ENCODE measurements around the gene OGFRL1.

Gene OGFRL1

GRCh38 chr6:71248878-71249544 is 39.6 kb upstream of the OGFRL1 start:
- TF ChIP-seq, protein P1, sequence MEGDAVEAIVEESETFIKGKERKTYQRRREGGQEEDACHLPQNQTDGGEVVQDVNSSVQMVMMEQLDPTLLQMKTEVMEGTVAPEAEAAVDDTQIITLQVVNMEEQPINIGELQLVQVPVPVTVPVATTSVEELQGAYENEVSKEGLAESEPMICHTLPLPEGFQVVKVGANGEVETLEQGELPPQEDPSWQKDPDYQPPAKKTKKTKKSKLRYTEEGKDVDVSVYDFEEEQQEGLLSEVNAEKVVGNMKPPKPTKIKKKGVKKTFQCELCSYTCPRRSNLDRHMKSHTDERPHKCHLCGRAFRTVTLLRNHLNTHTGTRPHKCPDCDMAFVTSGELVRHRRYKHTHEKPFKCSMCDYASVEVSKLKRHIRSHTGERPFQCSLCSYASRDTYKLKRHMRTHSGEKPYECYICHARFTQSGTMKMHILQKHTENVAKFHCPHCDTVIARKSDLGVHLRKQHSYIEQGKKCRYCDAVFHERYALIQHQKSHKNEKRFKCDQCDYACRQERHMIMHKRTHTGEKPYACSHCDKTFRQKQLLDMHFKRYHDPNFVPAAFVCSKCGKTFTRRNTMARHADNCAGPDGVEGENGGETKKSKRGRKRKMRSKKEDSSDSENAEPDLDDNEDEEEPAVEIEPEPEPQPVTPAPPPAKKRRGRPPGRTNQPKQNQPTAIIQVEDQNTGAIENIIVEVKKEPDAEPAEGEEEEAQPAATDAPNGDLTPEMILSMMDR (IDR thresholded peaks at IDR 0.05; ENCODE audit: low read depth, low read length) = no peak
- no peak overlapping the region for H3K27ac ChIP-seq
- H3K4me3 ChIP-seq (ENCODE audit: low read depth, low read length) = no peak overlapping the region
- no peak for DNase-seq
- H3K36me3 ChIP-seq = no peaks in the 10 kb centered on the region
- no peaks in the 10 kb centered on the region for H3K27me3 ChIP-seq (ENCODE audit: insufficient read depth, low read depth, severe bottlenecking)
- H3K9me3 ChIP-seq (ENCODE audit: severe bottlenecking) = no peaks in the 10 kb centered on the region

GRCh38 chr6:71250099-71250602 is 38.5 kb upstream of the OGFRL1 start:
- H3K4me3 ChIP-seq (ENCODE audit: low read depth, low read length) = no peak overlapping the region
- H3K36me3 ChIP-seq = no peaks in the 10 kb centered on the region
- no peak overlapping the region for H3K27ac ChIP-seq
- DNase-seq = no peak
- no peaks in the 10 kb centered on the region for H3K27me3 ChIP-seq (ENCODE audit: insufficient read depth, low read depth, severe bottlenecking)
- TF ChIP-seq, protein P1 (IDR thresholded peaks at IDR 0.05; ENCODE audit: low read depth, low read length) = no peak
- no peaks in the 10 kb centered on the region for H3K9me3 ChIP-seq (ENCODE audit: severe bottlenecking)

GRCh38 chr6:71252410-71252809 is 36.2 kb upstream of the OGFRL1 start:
- Histone ChIP-seq H3K36me3 (no peaks in the 10 kb centered on the region), H3K4me3 (ENCODE audit: low read depth, low read length) (no peak overlapping the region), H3K27ac (no peak overlapping the region), H3K27me3 (ENCODE audit: insufficient read depth, low read depth, severe bottlenecking) (no peaks in the 10 kb centered on the region), H3K9me3 (ENCODE audit: severe bottlenecking) (no peaks in the 10 kb centered on the region)
- TF ChIP-seq, protein P1 (IDR thresholded peaks at IDR 0.05; ENCODE audit: low read depth, low read length) = no peak
- DNase-seq = no peak

DNA sequence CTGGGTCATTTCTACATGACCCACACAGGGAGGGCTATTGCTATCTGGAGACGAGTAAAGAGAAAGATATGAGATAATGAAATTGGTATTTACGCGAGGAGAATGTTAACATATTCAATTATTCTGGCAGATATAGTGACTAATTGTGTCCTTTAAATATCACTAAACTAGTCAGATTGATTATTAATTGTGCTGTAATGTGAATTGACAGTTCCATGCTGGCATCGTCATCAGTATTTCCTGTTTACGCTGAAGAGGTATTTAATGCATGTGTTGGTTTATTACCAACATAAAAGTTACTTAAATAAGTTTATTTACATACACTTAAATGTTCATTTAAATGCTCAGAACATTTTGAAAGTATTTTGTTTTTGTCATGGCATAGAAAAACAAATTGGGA is 35.7 kb upstream of the OGFRL1 start:
- TF ChIP-seq, protein P1 (IDR thresholded peaks at IDR 0.05; ENCODE audit: low read depth, low read length) = no peak
- no peak for DNase-seq
- H3K27ac ChIP-seq = no peak overlapping the region
- no peaks in the 10 kb centered on the region for H3K36me3 ChIP-seq
- no peaks in the 10 kb centered on the region for H3K9me3 ChIP-seq (ENCODE audit: severe bottlenecking)
- no peaks in the 10 kb centered on the region for H3K27me3 ChIP-seq (ENCODE audit: insufficient read depth, low read depth, severe bottlenecking)
- no peak overlapping the region for H3K4me3 ChIP-seq (ENCODE audit: low read depth, low read length)

DNA sequence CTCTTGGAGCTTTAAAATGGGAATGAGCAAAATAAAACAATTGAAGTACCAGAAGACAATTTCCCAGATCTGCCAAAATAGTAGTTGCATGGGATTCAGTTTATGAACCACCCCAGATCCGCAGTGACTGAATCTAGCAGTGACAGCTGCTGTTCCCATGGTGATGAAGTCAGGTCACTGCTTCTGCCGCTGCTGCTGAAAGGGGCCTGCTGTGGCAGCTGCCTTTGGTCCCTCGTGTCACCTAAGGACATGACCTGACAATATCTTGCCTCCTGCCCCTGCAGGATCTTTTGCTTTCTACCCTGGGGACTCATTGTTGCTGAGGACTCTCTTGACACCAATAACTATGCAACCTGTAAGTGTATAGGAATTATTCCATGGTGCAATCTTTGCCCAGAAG is 34.3 kb upstream of the OGFRL1 start:
- Histone ChIP-seq H3K27me3 (ENCODE audit: insufficient read depth, low read depth, severe bottlenecking) (no peaks in the 10 kb centered on the region), H3K36me3 (no peaks in the 10 kb centered on the region), H3K4me3 (ENCODE audit: low read depth, low read length) (no peak overlapping the region), H3K9me3 (ENCODE audit: severe bottlenecking) (no peaks in the 10 kb centered on the region), H3K27ac (no peak overlapping the region)
- TF ChIP-seq, protein P1 (IDR thresholded peaks at IDR 0.05; ENCODE audit: low read depth, low read length) = no peak
- peak; percentile 77 for DNase-seq

Data from WERI-Rb-1 (cell line).